Cardiac atrium fibroblast (primary cell): ENCODE data around the gene PCLAF. TPM values are rescaled to one million over a fixed set of nuclear protein-coding genes. Genes with fewer than 3 reads are reported as not detected.

Experiments
- total RNA-seq: library from RNA; depleted of rRNA; stranded (reverse); fragments of >200 nt; gene quantifications from 2 replicates; pipeline ENCODE4 v1.2.3, GENCODE V29; 2015

The PCLAF gene, protein sequence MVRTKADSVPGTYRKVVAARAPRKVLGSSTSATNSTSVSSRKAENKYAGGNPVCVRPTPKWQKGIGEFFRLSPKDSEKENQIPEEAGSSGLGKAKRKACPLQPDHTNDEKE
- 16.2 and 17.1 TPM in 2 replicates for total RNA-seq

DNA sequence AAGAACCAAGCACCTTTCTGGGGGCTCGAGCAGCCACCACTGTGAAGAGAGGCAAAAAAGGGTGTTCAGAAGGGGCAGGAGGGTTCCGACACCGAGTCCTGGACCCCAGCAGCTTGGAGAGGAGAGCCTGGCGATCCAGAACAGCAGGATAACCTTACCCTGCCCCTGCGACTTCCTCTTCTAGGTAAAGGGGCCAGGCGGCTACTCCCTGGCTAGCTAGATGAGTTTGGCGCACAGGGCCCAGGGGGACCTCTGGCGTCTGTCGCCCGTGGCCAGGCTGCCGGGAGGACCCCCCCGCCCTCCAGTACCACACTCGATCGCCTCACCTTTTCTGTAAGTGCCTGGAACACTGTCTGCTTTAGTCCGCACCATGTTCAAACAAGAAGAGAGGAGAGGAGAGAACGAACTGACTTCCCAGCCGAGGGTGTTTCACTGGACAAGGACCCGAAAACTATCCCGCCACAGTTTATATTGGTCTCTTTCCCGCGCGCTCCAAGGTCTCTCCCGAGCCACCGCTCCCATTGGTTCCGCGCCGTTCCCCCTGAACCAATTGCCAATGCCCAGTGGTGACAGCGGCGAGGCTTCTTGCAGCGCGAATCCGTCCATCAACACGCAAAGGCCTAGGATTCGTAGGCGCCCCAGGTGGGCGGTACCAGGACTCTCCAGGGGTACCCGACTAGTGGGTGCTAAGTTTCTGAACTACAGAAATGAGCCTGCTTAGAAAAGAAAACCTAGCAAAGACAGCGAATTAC, at the start of gene PCLAF:
Gene PCLAF, minus strand, starts transcription at position 442 of the 752 bp plus-strand sequence. Its CDS starts 70 bp downstream, at position 372.

DNA sequence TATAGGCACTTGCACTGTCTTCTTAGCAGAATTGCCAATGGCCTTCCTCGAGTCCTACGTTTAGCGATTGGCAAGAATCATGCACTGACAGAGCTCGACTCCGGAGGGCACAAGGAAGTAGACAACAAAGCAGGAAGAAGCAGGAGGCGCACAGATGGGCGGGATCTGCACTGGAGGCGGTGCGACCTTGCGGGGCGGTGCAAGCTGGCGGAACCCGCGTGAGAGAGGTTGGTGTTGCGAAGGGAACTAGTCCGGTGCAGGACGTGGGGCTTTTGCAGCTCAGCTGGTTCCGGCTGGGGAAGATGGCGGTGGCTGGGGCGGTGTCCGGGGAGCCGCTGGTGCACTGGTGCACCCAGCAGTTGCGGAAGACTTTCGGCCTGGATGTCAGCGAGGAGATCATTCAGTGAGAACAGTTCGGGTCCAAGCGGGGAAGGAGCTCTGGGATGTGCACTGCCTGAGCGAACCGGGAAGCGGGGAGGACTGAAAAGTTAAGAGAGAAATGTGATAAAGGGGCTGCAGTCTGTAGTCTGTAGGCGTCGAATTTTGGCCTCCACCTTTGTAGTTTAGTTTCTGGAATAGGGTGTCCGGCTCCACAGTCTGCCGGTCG, 6.4 kb upstream of the PCLAF start, which contains the start of gene TRIP4:
Gene TRIP4, plus strand, starts transcription at position 275 of the 607 bp plus-strand sequence. Its CDS starts 28 bp downstream, at position 303.

DNA sequence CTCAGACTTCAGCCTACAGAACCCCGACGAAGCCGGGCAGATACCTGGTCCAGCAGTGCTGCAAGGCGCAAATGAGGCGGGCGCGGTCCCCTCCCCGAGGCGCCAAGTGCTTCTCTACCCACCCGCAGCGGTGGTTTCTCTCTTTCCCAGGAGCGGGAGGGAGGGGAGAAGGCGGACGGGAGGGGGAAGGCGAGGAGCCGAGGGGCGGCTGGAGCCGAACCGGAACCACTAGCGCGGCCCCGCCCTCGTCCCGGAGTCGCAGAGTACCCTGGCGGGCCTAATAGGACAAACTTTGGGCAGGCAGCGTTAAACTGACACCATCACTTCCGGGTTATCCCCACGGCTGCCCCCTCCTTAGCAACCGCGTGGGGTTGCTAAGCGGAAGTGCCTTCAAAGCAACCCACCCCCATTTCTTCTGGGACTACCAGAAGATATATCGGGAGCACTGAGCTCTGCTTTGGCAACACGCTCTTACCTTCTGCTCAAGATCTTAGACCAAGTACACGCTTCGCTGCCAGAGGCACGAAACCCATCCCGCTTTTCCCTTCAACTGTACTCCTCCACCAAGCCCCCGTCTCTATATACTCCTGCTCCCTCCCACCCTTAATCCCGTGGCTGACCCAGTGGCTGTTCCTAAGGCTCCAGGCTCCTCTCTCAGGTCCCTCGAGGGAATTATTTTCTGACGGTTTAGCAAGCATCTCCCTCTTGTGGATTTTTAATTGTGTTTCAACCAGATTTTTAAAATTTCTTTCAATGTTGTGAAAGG, 25.1 kb downstream of the PCLAF start, which contains the start of gene CSNK1G1:
Gene CSNK1G1, minus strand, starts transcription at position 230 of the 766 bp plus-strand sequence. CDS start 55,674 bp downstream, outside the sequence.

Other genes starting within 250 kb of the PCLAF start
- under 0.01 TPM in 1 of 2 replicates, not detected in the other for gene SNX22, start 229.7 kb downstream of the PCLAF start, total RNA-seq
- 958 and 1,197 TPM in 2 replicates for gene PPIB, start 218.4 kb downstream of the PCLAF start, total RNA-seq
- gene CSNK1G1, start 25.3 kb downstream of the PCLAF start, total RNA-seq = 9.4 and 10.7 TPM in 2 replicates
- 6.5 and 16.1 TPM in 2 replicates for gene TRIP4, start 6.4 kb upstream of the PCLAF start, total RNA-seq
- gene ZNF609, start 79.1 kb upstream of the PCLAF start, total RNA-seq = 13.0 and 18.3 TPM in 2 replicates